HTR-8/SVneo (cell line): ENCODE measurements around the gene KDM2B.
"Not testable (repeated sequence)": the region's sequence is repeated elsewhere in the genome, so short reads cannot be mapped to it uniquely, and the experiment has no call there.

ENCODE experiments used
- DNase-seq: peaks from one replicate; pipeline ENCODE4 v3.0.0; 2011; ENCODE audit warnings: low spot score, mixed read lengths; ENCODE audit not compliant: insufficient read length
- FAIRE-seq: peaks from 2 replicates; lab custom pipeline; 2011; peaks lifted over from hg19 to GRCh38; lab: Jason Lieb, UNC

The KDM2B gene

GRCh38 chr12:121512561-121512960 is 68.3 kb downstream of the KDM2B start:
- no peak for FAIRE-seq

GRCh38 chr12:121511916-121512315 is 68.9 kb downstream of the KDM2B start:
- DNase-seq (no peak), FAIRE-seq (no peak)

More at GRCh38 chr12:121512561-121512960, 68.3 kb downstream of the KDM2B start:
- DNase-seq, result no peak

- DNase-seq, result no peak
- FAIRE-seq, result no peak
These were observed 71.5 kb downstream of the KDM2B start for GRCh38 chr12:121509339-121509738.

GRCh38 chr12:121508533-121508932 is 72.3 kb downstream of the KDM2B start:
- DNase-seq (no peak), FAIRE-seq (no peak)

- no peak for FAIRE-seq
- no peak for DNase-seq
These were observed 72.8 kb downstream of the KDM2B start for GRCh38 chr12:121507984-121508383.

GRCh38 chr12:121507245-121507644 is 73.6 kb downstream of the KDM2B start:
- no peak for DNase-seq

GRCh38 chr12:121505513-121505912 is 75.3 kb downstream of the KDM2B start:
- DNase-seq, result no peak
- no peak for FAIRE-seq

More at GRCh38 chr12:121507245-121507644, 73.6 kb downstream of the KDM2B start:
- FAIRE-seq, result no peak

GRCh38 chr12:121504505-121504904 is 76.3 kb downstream of the KDM2B start:
- FAIRE-seq, result no peak
- no peak for DNase-seq

GRCh38 chr12:121503395-121503794 is 77.4 kb downstream of the KDM2B start:
- DNase-seq, result no peak
- no peak for FAIRE-seq

- no peak for FAIRE-seq
- DNase-seq, result no peak
These were observed 78.9 kb downstream of the KDM2B start for GRCh38 chr12:121501946-121502345.

- FAIRE-seq (no peak), DNase-seq (peak; percentile 88)
These were observed 80.7 kb downstream of the KDM2B start for GRCh38 chr12:121499929-121500793.

GRCh38 chr12:121495746-121496145 is 85.1 kb downstream of the KDM2B start:
- DNase-seq (no peak), FAIRE-seq (no peak)

GRCh38 chr12:121494093-121494787 is 86.6 kb downstream of the KDM2B start:
- FAIRE-seq, result no peak

GRCh38 chr12:121490401-121491281 is 90.2 kb downstream of the KDM2B start:
- FAIRE-seq (no peak), DNase-seq (no peak)

More at GRCh38 chr12:121494093-121494787, 86.6 kb downstream of the KDM2B start:
- peak; percentile 43 for DNase-seq

GRCh38 chr12:121489874-121490273 is 90.9 kb downstream of the KDM2B start:
- DNase-seq (no peak), FAIRE-seq (no peak)

- FAIRE-seq (no peak), DNase-seq (no peak)
These were observed 95.9 kb downstream of the KDM2B start for GRCh38 chr12:121484967-121485366.

GRCh38 chr12:121484564-121484963 is 96.3 kb downstream of the KDM2B start:
- FAIRE-seq, DNase-seq: not testable (repeated sequence)

GRCh38 chr12:121483949-121484348 is 96.9 kb downstream of the KDM2B start:
- DNase-seq (no peak), FAIRE-seq (no peak)

- FAIRE-seq (no peak), DNase-seq (no peak)
These were observed 104.3 kb downstream of the KDM2B start for GRCh38 chr12:121476477-121476876.

- DNase-seq (no peak), FAIRE-seq (no peak)
These were observed 105.5 kb downstream of the KDM2B start for GRCh38 chr12:121475279-121475678.
